ENCODE results near the gene CTSE. TPM values are rescaled to one million over a fixed set of nuclear protein-coding genes. Genes with fewer than 3 reads are reported as not detected.

Gene CTSE
- polyA plus RNA-seq, 2 of the 4 experiments (the other 2 are of a cell fraction): not detected

GRCh38 chr1:206013026-206013795 is 10.5 kb downstream of the CTSE start:
- 57% methylated on average over 6 of the region's 6 CpGs for WGBS (ENCODE audit: missing lambda C conversion rate)
- CTCF ChIA-PET: interaction anchor here (0.8 to 1.1 kb wide), 2 partner anchors 10 to 17 kb away, joined by 3 read pairs; partner anchors contain the start of gene CTSE
- DNase-seq (ENCODE audit: low read depth in 1 of 2, low spot score in 1 of 2): no peak

GRCh38 chr1:206012086-206012859 is 11.4 kb downstream of the CTSE start:
- ATAC-seq: peak in 1 of 2 experiments; percentile 26; a peak in 1 of 6 replicates
- Histone ChIP-seq H3K4me1 (no peaks in the 10 kb centered on the region), H3K9me3 (no peaks in the 10 kb centered on the region), H3K27ac (no peak overlapping the region), H3K4me2 (no peak overlapping the region), H3K4me3 (no peak overlapping the region)
- POLR2A ChIA-PET: no interaction called here
- 66% methylated on average over 17 of the region's 17 CpGs for WGBS (ENCODE audit: missing lambda C conversion rate)
- CTCF ChIA-PET: interaction anchor here (1.2 to 1.6 kb wide), 2 partner anchors 18 to 35 kb away, joined by 5 read pairs; no protein-coding TSS in a partner anchor
- FAIRE-seq: no peak
- DNase-seq (ENCODE audit: low read depth in 1 of 2, low spot score in 1 of 2): no peak
- no peak for TF ChIP-seq TP53 (CRISPR knock-in tag; IDR thresholded peaks at IDR 0.05)
- no peak for TF ChIP-seq MYC (IDR thresholded peaks at IDR 0.05; ENCODE audit: borderline replicate concordance, low read length)
- TF ChIP-seq, protein P1, sequence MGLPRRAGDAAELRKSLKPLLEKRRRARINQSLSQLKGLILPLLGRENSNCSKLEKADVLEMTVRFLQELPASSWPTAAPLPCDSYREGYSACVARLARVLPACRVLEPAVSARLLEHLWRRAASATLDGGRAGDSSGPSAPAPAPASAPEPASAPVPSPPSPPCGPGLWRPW (IDR thresholded peaks at IDR 0.05): no peak
- no peak for TF ChIP-seq ZC3H11A (IDR thresholded peaks at IDR 0.05)
- no peak for TF ChIP-seq JUNB (IDR thresholded peaks at IDR 0.05)
- no peak for TF ChIP-seq SREBF2 (IDR thresholded peaks at IDR 0.05)
- TF ChIP-seq FOSL2 (IDR thresholded peaks at IDR 0.05): no peak
- no peak for TF ChIP-seq FOSL2 (CRISPR knock-in tag; IDR thresholded peaks at IDR 0.05)
- TF ChIP-seq, protein P2, sequence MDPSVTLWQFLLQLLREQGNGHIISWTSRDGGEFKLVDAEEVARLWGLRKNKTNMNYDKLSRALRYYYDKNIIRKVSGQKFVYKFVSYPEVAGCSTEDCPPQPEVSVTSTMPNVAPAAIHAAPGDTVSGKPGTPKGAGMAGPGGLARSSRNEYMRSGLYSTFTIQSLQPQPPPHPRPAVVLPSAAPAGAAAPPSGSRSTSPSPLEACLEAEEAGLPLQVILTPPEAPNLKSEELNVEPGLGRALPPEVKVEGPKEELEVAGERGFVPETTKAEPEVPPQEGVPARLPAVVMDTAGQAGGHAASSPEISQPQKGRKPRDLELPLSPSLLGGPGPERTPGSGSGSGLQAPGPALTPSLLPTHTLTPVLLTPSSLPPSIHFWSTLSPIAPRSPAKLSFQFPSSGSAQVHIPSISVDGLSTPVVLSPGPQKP (IDR thresholded peaks at IDR 0.05; ENCODE audit: low read depth, low read length): no peak
- no peak for TF ChIP-seq CTCF (IDR thresholded peaks at IDR 0.05)
- no peak for TF ChIP-seq SMC3 (IDR thresholded peaks at IDR 0.05)
- no peak for TF ChIP-seq MAZ (IDR thresholded peaks at IDR 0.05; ENCODE audit: borderline replicate concordance, low read depth, low read length)
- no peak for TF ChIP-seq BHLHE40 (IDR thresholded peaks at IDR 0.05; ENCODE audit: low read depth, low read length)
- TF ChIP-seq CHD4 (IDR thresholded peaks at IDR 0.05; ENCODE audit: borderline replicate concordance): no peak
- TF ChIP-seq HEYL (CRISPR knock-in tag; IDR thresholded peaks at IDR 0.05): no peak

More at GRCh38 chr1:206013026-206013795, 10.5 kb downstream of the CTSE start:
- FAIRE-seq (no peak), ATAC-seq (no peak)
- no peak for TF ChIP-seq CTCF (IDR thresholded peaks at IDR 0.05)
- TF ChIP-seq ZC3H11A (IDR thresholded peaks at IDR 0.05): no peak
- no peak for TF ChIP-seq FOSB (CRISPR knock-in tag; IDR thresholded peaks at IDR 0.05)
- TF ChIP-seq GATA3 (IDR thresholded peaks at IDR 0.05; ENCODE audit: borderline replicate concordance): no peak
- TF ChIP-seq BHLHE40 (IDR thresholded peaks at IDR 0.05; ENCODE audit: low read depth, low read length): no peak
- TF ChIP-seq, protein P2 (IDR thresholded peaks at IDR 0.05; ENCODE audit: low read depth, low read length): no peak
- no peak for TF ChIP-seq POLR2A (IDR thresholded peaks at IDR 0.05; ENCODE audit: low read length)
- TF ChIP-seq, protein P3, sequence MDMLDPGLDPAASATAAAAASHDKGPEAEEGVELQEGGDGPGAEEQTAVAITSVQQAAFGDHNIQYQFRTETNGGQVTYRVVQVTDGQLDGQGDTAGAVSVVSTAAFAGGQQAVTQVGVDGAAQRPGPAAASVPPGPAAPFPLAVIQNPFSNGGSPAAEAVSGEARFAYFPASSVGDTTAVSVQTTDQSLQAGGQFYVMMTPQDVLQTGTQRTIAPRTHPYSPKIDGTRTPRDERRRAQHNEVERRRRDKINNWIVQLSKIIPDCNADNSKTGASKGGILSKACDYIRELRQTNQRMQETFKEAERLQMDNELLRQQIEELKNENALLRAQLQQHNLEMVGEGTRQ (IDR thresholded peaks at IDR 0.05): no peak
- TF ChIP-seq PHF8 (IDR thresholded peaks at IDR 0.05; ENCODE audit: borderline replicate concordance, low read depth): no peak
- no peak for TF ChIP-seq RNF2 (IDR thresholded peaks at IDR 0.05; ENCODE audit: borderline replicate concordance, low read depth)
- no peak for TF ChIP-seq SREBF2 (IDR thresholded peaks at IDR 0.05)
- no peak for TF ChIP-seq CHD2 (IDR thresholded peaks at IDR 0.05; ENCODE audit: low read length, partially characterized antibody)
- TF ChIP-seq HOXB5 (CRISPR knock-in tag; IDR thresholded peaks at IDR 0.05): no peak
- no peak for TF ChIP-seq RARB (CRISPR knock-in tag; IDR thresholded peaks at IDR 0.05)
- TF ChIP-seq, protein P1 (IDR thresholded peaks at IDR 0.05): no peak
- TF ChIP-seq CBX8 (IDR thresholded peaks at IDR 0.05): no peak
- H3K4me1 ChIP-seq: no peaks in the 10 kb centered on the region
- H3K4me3 ChIP-seq: no peak overlapping the region
- no peak overlapping the region for H3K27ac ChIP-seq
- no peak overlapping the region for H3K4me2 ChIP-seq
- POLR2A ChIA-PET: no interaction called here
- no peaks in the 10 kb centered on the region for H3K9me3 ChIP-seq
